Measurements from ENCODE around the gene MT4.

DNA sequence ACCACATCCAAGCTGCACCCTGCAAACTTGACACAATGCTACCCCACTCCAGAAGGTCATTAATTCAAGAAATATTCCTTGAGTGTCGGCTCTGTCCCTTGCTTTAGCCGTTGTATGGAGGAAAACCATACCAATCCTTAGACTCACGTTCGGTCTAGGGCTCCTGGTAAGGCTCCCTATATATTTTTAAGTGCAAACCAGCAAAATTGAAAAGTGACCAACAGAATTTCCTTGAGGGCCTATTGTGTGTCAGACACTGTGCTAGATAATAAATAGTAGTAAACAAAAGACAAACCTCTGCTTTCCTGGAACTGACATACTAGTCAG lies 44.7 kb upstream of the MT4 start:
- TF ChIP-seq EZH2 (optimal IDR thresholded peaks at IDR 0.05; ENCODE audit: low read depth, low read length) (no peak), EZH2phosphoT487 (IDR thresholded peaks at IDR 0.05; ENCODE audit: low read length) (no peak)
- TF ChIP-seq, protein P1, sequence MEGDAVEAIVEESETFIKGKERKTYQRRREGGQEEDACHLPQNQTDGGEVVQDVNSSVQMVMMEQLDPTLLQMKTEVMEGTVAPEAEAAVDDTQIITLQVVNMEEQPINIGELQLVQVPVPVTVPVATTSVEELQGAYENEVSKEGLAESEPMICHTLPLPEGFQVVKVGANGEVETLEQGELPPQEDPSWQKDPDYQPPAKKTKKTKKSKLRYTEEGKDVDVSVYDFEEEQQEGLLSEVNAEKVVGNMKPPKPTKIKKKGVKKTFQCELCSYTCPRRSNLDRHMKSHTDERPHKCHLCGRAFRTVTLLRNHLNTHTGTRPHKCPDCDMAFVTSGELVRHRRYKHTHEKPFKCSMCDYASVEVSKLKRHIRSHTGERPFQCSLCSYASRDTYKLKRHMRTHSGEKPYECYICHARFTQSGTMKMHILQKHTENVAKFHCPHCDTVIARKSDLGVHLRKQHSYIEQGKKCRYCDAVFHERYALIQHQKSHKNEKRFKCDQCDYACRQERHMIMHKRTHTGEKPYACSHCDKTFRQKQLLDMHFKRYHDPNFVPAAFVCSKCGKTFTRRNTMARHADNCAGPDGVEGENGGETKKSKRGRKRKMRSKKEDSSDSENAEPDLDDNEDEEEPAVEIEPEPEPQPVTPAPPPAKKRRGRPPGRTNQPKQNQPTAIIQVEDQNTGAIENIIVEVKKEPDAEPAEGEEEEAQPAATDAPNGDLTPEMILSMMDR (IDR thresholded peaks at IDR 0.05; ENCODE audit: low read length), result no peak

All from MM.1S (cell line).